Measurements from ENCODE around the gene HOXB3.

DNA sequence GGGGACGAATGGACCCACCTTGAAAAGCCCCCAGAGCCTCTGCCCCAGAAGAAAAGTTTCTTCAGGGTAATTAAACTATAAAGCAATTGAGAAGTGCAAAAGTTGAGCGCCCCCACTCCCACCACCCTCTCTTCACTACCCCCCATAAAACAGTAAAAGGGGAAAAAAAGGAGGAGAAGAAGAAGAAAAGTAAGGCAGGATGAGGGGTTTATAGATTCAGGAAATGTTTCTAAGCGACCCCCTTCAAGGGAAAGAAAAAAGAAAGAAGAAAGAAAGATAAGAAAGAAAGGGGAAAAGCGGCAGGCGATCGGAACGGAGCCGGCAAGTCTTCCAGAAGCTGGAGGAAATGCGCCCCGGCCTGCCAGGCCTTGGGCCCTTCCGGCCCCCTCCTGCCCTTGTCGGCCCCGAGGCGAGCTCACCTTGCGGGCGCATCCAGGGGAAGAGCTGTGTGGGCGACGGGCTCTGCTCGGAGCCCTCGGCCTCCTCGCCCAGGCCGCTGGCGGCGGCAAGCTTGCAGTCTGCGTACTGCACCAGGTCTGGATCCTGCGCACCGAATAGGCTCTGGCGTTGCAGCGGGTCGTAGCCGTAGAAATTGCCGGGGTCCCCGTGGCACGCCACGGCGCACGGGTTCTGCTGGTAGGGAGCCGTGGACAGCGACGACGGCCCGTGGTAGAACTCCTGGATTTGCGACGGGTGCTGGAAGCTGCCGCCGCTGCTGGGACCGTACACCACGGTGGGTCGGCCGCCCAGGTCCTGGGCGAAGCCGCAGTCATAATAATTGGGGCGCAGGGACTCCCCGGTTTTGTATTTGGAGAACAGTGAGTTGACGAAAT, 24.0 kb upstream of the HOXB3 start:
- TF ChIP-seq, protein P1, sequence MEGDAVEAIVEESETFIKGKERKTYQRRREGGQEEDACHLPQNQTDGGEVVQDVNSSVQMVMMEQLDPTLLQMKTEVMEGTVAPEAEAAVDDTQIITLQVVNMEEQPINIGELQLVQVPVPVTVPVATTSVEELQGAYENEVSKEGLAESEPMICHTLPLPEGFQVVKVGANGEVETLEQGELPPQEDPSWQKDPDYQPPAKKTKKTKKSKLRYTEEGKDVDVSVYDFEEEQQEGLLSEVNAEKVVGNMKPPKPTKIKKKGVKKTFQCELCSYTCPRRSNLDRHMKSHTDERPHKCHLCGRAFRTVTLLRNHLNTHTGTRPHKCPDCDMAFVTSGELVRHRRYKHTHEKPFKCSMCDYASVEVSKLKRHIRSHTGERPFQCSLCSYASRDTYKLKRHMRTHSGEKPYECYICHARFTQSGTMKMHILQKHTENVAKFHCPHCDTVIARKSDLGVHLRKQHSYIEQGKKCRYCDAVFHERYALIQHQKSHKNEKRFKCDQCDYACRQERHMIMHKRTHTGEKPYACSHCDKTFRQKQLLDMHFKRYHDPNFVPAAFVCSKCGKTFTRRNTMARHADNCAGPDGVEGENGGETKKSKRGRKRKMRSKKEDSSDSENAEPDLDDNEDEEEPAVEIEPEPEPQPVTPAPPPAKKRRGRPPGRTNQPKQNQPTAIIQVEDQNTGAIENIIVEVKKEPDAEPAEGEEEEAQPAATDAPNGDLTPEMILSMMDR (conservative IDR thresholded peaks at IDR 0.05 in 1 of 2, IDR thresholded peaks at IDR 0.05 in 1 of 2; ENCODE audit: extremely low read depth in 1 of 2, insufficient read depth in 1 of 2, low read depth in 1 of 2, low read length in 2 of 2) = no peak
- TF ChIP-seq EZH2 (IDR thresholded peaks at IDR 0.05; ENCODE audit: borderline replicate concordance, low read length) = peak; percentile 99

All from mammary epithelial cell (primary cell).